Hematopoietic multipotent progenitor cell treated with erythropoietin and hydrocortisone succinate and interleukin-3 and kit ligand, for 15 days (in vitro differentiated cells): ENCODE measurements around the gene C1QTNF2.

Experiments
- DNase-seq: peaks from one replicate; pipeline ENCODE4 v3.0.0-alpha.2; 2015; ENCODE audit warnings: low spot score

Gene C1QTNF2

DNA sequence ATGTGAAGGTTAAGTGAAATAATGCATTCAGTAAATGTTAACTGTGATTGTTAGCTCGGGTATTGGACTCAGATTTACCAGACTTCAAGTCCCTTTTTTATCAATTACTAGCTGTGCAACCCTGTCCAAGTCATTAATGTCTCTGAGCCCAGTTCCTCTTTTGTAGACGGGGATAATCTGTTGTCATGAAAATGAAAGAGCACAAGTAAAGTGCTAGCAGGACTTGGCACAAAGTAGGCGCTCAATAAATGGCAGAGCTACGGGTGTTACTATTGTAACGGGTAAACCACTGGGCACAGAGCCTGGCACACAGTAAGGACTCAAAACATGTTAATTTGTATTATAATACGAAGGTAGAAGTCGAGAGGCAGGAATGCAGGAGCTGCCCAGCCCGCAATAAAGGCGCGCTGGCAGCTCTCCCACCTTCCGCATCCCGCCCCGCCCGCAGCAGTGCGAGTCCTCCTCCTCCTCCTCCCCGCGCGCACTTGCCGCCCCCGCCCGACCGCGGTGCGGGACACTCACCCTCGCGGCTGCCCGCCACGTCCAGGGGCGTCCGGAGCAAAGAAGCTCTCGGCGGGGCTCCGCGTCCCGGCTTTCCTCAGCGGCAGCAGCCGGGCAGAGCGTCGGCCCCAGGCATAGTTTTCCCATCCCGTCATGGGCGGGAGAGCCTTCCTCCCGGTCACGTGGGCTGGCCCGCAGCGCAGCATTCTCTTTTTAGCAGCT, at the start of gene C1QTNF2:
TSS of gene C1QTNF2 (minus strand) at position 637 of the 723 bp plus-strand sequence. CDS start 15,615 bp downstream, outside the sequence.
- no peak for DNase-seq

GRCh38 chr5:160420331-160420610, 49.8 kb upstream of the C1QTNF2 start:
- DNase-seq: no peak

DNA sequence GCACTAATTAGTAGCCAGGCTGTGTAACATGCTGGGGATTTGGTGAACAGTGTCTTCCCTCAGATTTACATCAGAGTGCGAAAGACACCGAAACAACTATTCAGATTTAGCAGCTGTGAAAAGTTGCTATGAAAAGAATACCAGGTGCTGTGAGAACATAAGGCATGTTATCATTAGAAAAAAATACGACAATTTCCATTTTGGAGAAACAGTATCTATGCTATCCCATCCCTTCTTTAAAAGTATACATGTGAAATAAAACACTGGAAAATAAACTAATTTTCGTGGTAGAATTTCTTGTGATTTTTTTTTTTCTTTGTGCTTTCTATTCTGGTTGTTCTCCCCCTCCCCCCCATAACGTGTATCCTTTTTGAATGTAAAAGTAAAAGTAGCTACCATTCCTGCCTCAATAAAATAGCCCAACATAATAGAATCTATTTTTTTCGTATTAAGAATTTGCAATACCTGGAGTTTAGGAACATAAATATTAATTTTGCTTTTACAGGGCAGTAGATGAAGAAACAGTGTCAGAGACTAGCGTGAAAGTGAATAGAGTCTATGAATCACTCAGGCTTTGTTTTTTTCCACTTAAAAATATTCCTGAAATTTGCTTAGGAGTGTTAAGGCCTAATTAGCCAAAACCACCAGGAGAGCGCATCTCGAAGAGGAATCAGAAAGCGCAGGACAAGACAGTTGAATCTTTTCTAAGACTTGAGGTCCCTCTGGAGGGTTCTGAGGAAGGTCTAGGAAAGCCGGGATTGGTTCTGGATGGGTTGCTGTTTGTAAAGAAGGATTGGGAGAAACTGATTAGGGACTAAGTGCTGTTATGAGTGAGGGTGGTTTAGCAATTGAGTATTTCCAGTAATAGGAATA, 49.3 kb upstream of the C1QTNF2 start:
- no peak for DNase-seq

GRCh38 chr5:160418561-160419457, 48.4 kb upstream of the C1QTNF2 start, which contains the start of gene SLU7:
Gene SLU7, minus strand, starts transcription at chr5:160419081. Its CDS starts 3,787 bp downstream, at chr5:160415294.
- peak; percentile 88 for DNase-seq

DNA sequence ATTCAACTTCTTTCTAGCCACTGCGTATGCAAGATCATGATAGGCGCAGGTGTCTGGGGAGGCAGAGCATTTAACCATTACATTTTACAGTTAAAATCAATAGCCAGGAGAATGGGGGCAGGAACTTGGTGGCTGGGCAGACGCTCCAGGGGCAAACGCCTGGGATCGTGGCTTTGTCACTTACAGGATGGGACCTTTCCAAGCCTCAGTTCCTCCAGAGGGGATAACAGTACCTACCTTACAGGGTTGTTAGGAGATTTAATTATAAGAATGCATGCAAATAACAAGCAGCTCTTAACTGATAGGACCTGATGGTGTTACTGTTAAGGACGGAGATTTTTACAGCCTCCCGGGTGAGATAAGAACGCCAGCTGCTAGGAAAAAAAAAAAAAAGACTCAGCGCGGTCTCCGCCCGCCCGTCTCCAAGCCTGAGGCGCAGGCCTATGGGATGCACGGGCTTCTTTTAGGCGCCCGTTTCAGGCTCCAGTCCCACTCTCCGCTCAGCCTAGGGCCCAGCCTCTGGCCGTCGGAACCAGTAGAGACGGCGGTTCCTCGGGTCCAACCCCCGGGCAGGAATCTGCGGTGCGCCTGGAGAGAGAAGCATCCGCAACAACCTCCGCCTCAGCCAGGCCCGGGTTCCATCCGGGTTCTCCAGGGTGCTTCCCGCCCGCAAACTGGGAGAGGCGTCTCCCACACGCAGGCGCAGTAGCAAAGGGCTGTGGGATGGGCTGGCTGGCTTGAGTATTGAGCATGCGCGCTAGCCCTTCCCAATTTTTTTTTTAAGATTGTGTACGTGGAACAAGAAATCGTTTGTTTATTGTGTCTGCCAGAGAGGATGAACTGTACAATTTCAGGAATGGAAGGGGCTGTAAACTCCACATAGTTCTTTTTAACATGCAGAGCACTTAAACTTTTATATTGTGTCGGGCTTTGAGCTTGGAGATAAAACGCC, 29.3 kb upstream of the C1QTNF2 start, which contains the start of gene FAM200C:
TSS of gene FAM200C (minus strand) at position 653 of the 952 bp plus-strand sequence. CDS start 4,564 bp downstream, outside the sequence.
- DNase-seq: peak; percentile 75

DNA sequence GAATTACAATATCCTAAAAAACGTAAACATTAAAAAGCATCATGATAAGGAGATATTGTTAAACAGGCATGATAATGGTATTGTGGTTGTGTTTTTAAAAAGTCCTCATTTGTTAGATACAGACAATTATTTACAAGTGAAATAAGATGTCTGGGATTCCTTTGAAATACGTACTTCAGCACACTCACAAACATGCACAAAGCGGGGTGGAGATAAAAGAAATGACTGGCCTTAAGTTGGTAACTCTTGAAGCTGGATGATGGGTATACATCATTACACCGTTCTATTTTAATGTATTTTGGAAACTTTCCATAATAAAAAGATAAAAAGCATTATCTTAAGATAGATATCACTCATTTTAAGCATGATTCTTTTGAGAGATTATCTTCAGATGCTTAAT, 28.4 kb upstream of the C1QTNF2 start:
- no peak for DNase-seq

- DNase-seq: no peak
These were observed 27.1 kb upstream of the C1QTNF2 start for GRCh38 chr5:160397492-160397891.

GRCh38 chr5:160395111-160395510, 24.7 kb upstream of the C1QTNF2 start:
- DNase-seq: no peak

GRCh38 chr5:160390787-160391696, 20.6 kb upstream of the C1QTNF2 start:
- DNase-seq: peak; percentile 52

DNA sequence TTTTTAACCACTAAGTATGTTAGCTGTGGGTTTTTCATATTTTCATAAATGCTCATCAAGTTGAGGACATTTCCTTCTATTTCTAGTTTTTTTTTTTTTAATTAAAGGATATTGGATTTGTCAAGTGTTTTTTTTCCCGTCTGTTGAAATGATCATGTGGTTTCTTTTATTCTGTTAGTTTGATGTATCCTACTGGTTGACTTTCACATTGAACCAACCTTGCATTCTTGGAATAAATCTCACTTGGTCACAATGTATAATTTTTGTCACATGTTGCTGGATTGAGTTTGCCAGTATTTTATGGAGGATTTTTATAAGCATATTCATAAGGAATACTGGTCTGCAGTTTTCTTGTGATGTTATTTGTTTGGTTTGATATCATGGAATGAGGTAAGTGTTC, 17.0 kb upstream of the C1QTNF2 start:
- DNase-seq: no peak

GRCh38 chr5:160385496-160385895, 15.1 kb upstream of the C1QTNF2 start:
- DNase-seq: no peak

DNA sequence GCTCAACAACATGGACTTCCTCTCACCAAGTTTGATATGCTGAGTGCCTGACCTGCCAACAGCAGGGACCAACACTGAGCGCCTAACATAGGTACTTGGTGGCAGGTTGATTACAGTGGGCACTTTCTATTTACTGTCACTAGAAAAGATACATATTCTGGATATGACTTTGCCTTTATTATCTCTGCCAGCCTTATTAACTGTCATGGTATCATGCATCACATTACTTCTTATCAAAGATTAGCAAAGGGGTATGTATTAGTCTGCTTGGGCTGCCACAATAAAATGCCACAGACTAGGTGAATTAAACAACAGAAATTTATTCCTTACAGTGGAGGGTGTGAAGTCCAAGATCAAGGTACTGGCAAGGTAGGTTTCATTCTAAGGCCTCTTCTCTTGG, 14.3 kb upstream of the C1QTNF2 start:
- DNase-seq: no peak

DNA sequence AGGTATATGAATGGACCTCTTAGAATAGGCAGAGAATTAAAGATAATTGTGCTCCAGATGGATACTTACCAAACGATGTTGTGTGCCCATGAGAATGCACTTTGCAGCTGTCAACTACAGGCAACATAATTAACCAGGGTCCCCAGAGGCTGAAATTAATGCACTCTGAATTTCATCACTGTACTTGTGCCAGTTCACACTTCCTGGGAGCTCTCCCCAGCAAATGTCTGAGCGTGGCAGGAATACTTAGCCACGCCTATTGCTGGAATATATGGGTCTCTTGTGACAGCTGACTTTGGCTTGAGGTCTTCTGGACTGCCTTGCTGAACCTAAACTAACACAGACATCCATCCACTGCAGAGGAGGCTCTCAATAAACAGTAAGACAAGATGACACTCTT, 11.9 kb upstream of the C1QTNF2 start:
- DNase-seq: no peak

- no peak for DNase-seq
These were observed 9.6 kb upstream of the C1QTNF2 start for GRCh38 chr5:160380041-160380440.

GRCh38 chr5:160379511-160379910, 9.1 kb upstream of the C1QTNF2 start:
- no peak for DNase-seq

DNA sequence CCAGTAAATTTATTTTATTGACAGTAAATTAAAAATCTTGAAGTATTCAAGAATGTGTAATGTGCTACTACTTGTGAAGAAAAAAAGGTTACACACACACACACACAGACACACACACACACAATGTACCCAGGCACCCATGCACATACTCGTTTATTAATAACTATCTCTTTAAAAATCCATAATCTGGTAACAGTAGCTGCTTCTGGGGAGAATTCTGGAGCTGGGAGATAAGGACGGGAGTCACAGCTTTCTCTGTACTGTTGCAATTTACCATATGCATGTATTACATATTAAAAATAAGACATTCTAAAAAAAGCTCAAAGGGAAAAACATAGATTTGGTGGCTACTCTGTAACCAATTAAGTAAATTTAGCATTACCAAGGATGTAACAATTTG, 7.9 kb upstream of the C1QTNF2 start:
- DNase-seq: peak; percentile 17

- no peak for DNase-seq
These were observed 7.2 kb upstream of the C1QTNF2 start for GRCh38 chr5:160377651-160378050.

DNA sequence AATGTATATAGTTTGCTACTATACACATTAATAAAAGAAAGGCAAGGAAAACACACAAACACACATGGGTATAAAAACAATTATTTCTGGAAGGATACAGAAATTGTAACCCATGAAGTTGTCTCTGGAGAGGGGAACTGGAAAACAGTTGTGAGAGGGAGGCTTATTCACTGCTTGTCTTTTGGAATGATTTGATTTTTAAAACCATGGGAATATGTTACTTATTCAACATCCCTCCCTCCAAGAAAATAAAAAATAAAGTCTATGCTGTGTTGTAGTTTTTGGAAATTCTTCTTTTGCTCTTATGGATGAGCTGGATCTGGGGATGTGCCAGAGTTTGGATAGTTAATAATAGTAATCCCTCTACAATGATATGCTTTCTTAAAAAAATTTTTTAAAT, 6.0 kb upstream of the C1QTNF2 start:
- DNase-seq: no peak

- no peak for DNase-seq
These were observed 5.3 kb upstream of the C1QTNF2 start for GRCh38 chr5:160375701-160376100.

GRCh38 chr5:160375166-160375565, 4.7 kb upstream of the C1QTNF2 start:
- DNase-seq: no peak
